ENCODE measurements around the gene AKNAD1.

The AKNAD1 gene, protein sequence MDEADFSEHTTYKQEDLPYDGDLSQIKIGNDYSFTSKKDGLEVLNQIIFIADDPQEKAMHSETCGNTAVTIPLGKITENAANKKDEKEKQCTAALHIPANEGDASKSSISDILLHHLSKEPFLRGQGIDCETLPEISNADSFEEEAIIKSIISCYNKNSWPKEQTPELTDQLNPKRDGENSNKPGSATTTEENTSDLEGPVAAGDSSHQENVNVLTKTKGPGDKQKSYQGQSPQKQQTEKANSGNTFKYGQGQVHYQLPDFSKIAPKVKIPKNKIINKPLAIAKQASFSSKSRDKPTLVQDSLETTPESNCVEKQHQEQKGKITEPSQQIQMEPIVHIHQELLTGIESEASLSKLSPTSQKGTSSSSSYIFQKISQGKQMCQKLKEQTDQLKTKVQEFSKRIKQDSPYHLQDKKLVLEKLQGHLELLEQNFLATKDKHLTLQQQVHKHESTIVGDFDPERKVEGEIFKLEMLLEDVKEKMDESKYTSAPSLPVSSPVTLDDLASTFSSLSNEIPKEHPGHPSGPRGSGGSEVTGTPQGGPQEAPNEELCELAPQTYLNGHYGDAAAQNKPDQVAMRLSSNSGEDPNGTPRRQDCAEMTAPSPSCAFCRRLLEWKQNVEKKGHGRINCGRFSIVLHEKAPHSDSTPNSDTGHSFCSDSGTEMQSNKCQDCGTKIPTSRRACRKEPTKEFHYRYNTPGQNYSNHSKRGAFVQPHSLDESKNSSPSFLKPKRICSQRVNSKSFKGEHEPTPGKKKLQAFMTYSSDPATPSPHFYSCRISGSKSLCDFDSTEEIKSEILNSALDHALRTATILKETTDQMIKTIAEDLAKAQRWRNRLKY

DNA sequence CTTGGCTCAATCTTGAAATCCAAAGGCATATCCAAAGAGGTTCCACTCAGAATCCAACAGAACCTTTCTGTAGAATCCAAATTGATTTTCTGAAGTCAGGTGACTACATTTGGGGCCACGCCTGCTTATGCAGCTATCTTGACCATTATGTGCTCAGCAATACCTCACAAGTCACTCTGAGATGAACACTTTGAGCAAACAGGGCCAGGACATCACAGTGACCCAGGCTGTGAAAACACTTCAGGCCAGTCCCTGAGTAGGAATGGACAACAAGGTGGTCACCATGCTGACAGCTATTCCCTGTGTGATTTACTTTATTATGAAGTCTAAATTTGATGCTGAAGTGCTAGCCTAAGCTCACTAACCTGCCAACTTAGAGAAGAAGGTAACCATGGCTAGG is at the start of gene AKNAD1:
Gene AKNAD1 (minus strand): TSS at position 101 of the 400 bp plus-strand sequence. CDS start 4,430 bp downstream, outside the sequence.
- no peak within 1 kb of the TSS for H3K4me3 ChIP-seq (ENCODE audit: low read depth, low read length)
- TF ChIP-seq, protein P1, sequence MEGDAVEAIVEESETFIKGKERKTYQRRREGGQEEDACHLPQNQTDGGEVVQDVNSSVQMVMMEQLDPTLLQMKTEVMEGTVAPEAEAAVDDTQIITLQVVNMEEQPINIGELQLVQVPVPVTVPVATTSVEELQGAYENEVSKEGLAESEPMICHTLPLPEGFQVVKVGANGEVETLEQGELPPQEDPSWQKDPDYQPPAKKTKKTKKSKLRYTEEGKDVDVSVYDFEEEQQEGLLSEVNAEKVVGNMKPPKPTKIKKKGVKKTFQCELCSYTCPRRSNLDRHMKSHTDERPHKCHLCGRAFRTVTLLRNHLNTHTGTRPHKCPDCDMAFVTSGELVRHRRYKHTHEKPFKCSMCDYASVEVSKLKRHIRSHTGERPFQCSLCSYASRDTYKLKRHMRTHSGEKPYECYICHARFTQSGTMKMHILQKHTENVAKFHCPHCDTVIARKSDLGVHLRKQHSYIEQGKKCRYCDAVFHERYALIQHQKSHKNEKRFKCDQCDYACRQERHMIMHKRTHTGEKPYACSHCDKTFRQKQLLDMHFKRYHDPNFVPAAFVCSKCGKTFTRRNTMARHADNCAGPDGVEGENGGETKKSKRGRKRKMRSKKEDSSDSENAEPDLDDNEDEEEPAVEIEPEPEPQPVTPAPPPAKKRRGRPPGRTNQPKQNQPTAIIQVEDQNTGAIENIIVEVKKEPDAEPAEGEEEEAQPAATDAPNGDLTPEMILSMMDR (IDR thresholded peaks at IDR 0.05; ENCODE audit: insufficient read depth, low read length, missing control alignments), result no peak
- POLR2A ChIA-PET, result no interaction called here
- DNase-seq (ENCODE audit: low read depth, low spot score), result no peak
- CTCF ChIA-PET, result interaction anchor here (1.1 to 1.9 kb wide), 2 partner anchors 17 to 28 kb away, joined by 3 to 11 read pairs; no protein-coding TSS in a partner anchor

DNA sequence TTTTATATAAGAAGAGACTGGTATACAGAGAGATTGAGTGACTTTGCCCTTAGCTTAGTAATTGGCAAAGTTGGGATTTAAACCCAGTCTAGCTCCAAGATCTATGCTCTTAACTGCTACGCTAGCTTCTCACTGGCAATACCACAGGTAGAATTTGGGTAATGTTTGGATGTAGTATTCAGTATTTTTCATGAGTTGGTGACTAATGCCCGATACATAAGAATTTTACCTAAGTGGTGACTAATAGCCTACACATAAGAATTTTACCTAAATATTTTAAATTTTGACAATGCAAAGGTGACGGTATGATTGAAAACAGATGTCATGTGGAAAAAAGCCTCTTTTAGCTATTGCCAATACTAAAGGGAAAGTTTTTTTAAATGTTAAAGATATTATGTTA is 44.2 kb upstream of the AKNAD1 start:
- POLR2A ChIA-PET, result no interaction called here

DNA sequence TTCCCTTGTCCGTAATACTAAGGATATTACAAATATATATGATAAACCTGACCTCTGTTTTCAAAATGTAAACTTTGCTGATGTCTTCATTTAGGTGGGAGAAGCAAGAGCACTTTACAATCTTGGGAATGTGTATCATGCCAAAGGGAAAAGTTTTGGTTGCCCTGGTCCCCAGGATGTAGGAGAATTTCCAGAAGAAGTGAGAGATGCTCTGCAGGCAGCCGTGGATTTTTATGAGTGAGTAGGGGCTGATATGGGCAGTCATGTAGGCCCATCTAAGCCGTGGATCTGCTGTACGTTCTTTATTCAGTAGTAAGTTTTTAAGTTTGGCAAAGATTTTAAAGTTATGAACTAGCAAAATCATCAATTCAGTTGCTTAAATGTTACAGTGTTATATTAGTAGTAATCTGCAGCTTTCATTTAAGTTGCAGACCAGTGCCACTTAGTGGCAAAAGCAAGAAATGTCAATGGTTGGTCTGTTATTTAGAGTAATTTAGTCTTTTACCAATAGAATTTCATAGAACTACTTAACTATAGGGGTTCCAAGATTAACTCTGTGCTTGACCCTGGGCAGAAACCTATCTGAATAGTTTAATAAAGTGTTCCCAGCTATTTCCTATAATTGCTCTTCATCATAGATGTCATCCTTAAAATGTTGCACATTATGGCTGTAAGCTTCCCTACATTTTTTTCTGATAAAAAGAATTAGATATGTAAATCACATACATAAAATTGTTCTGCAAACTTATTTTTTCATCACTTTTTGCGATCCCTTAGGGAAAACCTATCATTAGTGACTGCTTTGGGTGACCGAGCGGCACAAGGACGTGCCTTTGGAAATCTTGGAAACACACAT is 41.2 kb upstream of the AKNAD1 start:
- no peak overlapping the region for H3K4me3 ChIP-seq (ENCODE audit: low read depth, low read length)
- TF ChIP-seq, protein P1 (IDR thresholded peaks at IDR 0.05; ENCODE audit: insufficient read depth, low read length, missing control alignments), result peak; percentile 46
- POLR2A ChIA-PET, result no interaction called here
- CTCF ChIA-PET, result interaction anchor here (0.8 to 16.2 kb wide), 33 partner anchors 7 to 386 kb away, joined by 3 to 540 read pairs (median 6); partner anchors contain the start of genes GPSM2, HENMT1 and PRPF38B
- DNase-seq (ENCODE audit: low read depth, low spot score), result peak; percentile 31

More for the DNA sequence above, 44.2 kb upstream of the AKNAD1 start:
- H3K4me3 ChIP-seq (ENCODE audit: low read depth, low read length), result no peak overlapping the region
- TF ChIP-seq, protein P1 (IDR thresholded peaks at IDR 0.05; ENCODE audit: insufficient read depth, low read length, missing control alignments), result no peak
- DNase-seq (ENCODE audit: low read depth, low spot score), result no peak
- CTCF ChIA-PET, result interaction anchor here (0.5 to 16.2 kb wide), 6 partner anchors 12 to 389 kb away, joined by 3 to 540 read pairs (median 3); partner anchors contain the start of gene PRPF38B

DNA sequence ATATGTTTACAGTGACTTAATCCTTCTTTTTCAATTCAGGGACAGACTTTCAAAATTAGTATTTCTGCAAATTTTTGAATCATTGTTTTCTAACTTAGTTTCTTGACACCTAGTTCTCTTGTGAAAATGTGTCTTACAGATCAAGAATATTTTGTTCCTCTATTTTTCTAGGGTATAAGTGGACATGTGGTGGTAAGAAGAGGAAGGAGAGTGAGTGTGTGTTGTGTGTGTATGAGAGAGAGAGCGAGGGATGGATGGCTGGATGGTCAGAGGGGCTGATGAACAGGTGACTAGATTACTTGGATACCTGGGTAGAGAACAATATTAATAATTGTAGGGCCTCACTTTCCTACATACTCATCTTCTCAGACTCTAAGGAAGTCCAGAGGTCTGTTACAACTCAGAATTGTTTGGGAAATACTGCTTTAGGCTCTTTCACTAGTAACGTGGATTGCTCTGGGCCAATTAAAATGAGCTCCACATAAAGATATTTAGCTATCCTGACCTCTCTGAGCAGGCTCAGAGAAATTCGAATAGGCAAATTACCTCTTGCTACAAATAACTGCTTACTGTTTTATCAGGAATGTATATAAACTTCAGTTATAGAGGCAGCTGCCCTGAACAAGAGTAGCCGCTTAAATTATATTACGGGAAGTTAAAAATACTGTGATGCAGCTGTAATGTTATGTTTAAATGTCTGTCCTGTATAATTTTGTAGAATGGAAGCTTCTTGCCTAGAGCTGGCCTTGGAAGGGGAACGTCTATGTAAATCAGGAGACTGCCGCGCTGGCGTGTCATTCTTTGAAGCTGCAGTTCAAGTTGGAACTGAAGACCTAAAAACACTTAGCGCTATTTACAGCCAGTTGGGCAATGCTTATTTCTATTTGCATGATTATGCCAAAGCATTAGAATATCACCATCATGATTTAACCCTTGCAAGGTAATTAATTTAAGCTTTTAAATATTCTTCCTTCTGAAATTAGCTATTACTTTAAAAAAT is 39.6 kb upstream of the AKNAD1 start:
- TF ChIP-seq, protein P1 (IDR thresholded peaks at IDR 0.05; ENCODE audit: insufficient read depth, low read length, missing control alignments), result no peak
- ChIA-PET POLR2A (interaction anchor here (0.7 to 1.7 kb wide), 3 partner anchors 66 to 204 kb away, joined by 3 to 5 read pairs (median 3); partner anchors contain the start of gene PRPF38B), CTCF (interaction anchor here (0.7 to 16.2 kb wide), 19 partner anchors 8 to 636 kb away, joined by 3 to 540 read pairs (median 5); partner anchors contain the start of genes GPSM2 and PRPF38B)
- no peak overlapping the region for H3K4me3 ChIP-seq (ENCODE audit: low read depth, low read length)
- no peak for DNase-seq (ENCODE audit: low read depth, low spot score)

DNA sequence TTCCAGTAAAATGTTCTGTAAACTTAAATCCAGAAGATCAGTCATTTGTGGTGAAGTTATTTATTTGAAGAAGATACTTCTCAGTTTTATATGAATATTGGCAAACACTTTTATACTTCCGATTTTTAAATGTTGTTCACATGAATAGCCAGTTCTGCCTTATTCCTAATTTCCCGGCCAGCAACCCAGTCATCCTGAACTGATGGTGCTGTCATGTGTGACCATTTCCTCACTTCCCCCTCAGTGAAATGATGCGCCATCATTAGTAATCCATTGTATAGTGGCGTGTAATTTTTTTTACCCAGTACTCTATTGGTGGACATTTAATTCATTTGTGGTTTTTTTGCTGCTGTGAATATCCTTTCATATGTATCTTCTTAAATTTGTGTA is 36.2 kb upstream of the AKNAD1 start:
- CTCF ChIA-PET, result interaction anchor here (0.8 to 16.2 kb wide), 3 partner anchors 9 to 127 kb away, joined by 3 to 540 read pairs (median 3); no protein-coding TSS in a partner anchor
- DNase-seq (ENCODE audit: low read depth, low spot score), result no peak
- TF ChIP-seq, protein P1 (IDR thresholded peaks at IDR 0.05; ENCODE audit: insufficient read depth, low read length, missing control alignments), result no peak
- H3K4me3 ChIP-seq (ENCODE audit: low read depth, low read length), result no peak overlapping the region
- POLR2A ChIA-PET, result no interaction called here
